Gastrocnemius medialis (tissue), 4 donors: ENCODE data around the gene LRMDA. TPM values are rescaled to one million over a fixed set of nuclear protein-coding genes. Genes with fewer than 3 reads are reported as not detected.

Source experiments
- ATAC-seq, 2 donors: fragments of 150-250 bp; one replicate each; pipeline ENCODE4 v1.9.1; 2016
- DNase-seq, 2 donors: peaks; one replicate each; pipeline ENCODE4 v3.0.0-alpha.2; 2019
- H3K27ac ChIP-seq, 4 donors: fragments of 200-600 bp; sonication (generic); 1 replicate in 1 of 4; 2 replicates in 3 of 4; pipeline ENCODE4 v1.5.1; 2016 to 2018; ENCODE audit warnings: mild to moderate bottlenecking in 2 of 4, moderate library complexity in 1 of 4
- H3K27me3 ChIP-seq, 3 donors: fragments of 200-600 bp; sonication (generic) in 2 of 3; 1 replicate in 1 of 3; 2 replicates in 2 of 3; pipeline versions ENCODE4 v1.5.1 to v1.6.0; 2016 to 2019; ENCODE audit warnings: mild to moderate bottlenecking in 1 of 3, moderate library complexity in 1 of 3
- H3K36me3 ChIP-seq, 2 donors: fragments of 200-600 bp; sonication (generic) in 1 of 2; one replicate each; pipeline ENCODE4 v1.5.1; 2017 to 2018
- H3K4me1 ChIP-seq, 2 donors: fragments of 200-600 bp; sonication (generic) in 1 of 2; one replicate each; pipeline ENCODE4 v1.5.1; 2016 to 2017; ENCODE audit warnings: mild to moderate bottlenecking in 2 of 2
- H3K4me3 ChIP-seq, 4 donors: fragments of 200-600 bp; sonication (generic) in 3 of 4; 1 replicate in 1 of 4; 2 replicates in 3 of 4; pipeline ENCODE4 v1.5.1; 2016 to 2019; ENCODE audit warnings: mild to moderate bottlenecking in 2 of 4
- H3K9me3 ChIP-seq, 3 donors: fragments of 200-600 bp; sonication (generic) in 2 of 3; 1 replicate in 1 of 3; 2 replicates in 2 of 3; pipeline ENCODE4 v1.5.1; 2016 to 2019
- CTCF ChIP-seq, 5 experiments: fragments of 450-650 bp in 3 of 5; fragments of 200-600 bp in 2 of 5; sonication (generic) in 2 of 5; IDR thresholded peaks in 4 of 5; conservative IDR thresholded peaks in 1 of 5; 1 replicate in 4 of 5; 2 replicates in 1 of 5; pipeline ENCODE4 v1.5.1; 2016 to 2019; ENCODE audit warnings: antibody characterized with exemption in 5 of 5, mild to moderate bottlenecking in 3 of 5, moderate library complexity in 3 of 5
- POLR2A ChIP-seq, 2 donors: fragments of 450-650 bp; IDR thresholded peaks; one replicate each; pipeline ENCODE4 v1.6.1; 2017; ENCODE audit warnings: antibody characterized with exemption in 2 of 2, mild to moderate bottlenecking in 2 of 2, moderate library complexity in 2 of 2
- in situ Hi-C, 4 donors: fragments of 200-750 bp; cut with MboI; loops; one replicate each; pipeline versions ENCODE4 v1.15.0 to v1.8.0; 2017; ENCODE audit warnings: low sequenced_read_pairs in 4 of 4
- intact Hi-C: fragments of 100-400 bp; cut with DNase I; formaldehyde crosslinking; loops from one replicate; pipeline ENCODE4 v1.15.1; 2023; ENCODE audit warnings: low total_unique reads
- total RNA-seq, 4 donors: library from RNA; depleted of rRNA; stranded (reverse); fragments of >200 nt; gene quantifications; one replicate each; pipeline versions ENCODE4 v1.1.0 to v1.2.3, GENCODE V29; 2016

Gene LRMDA
- total RNA-seq, 4 donors from 2014 or later, result 0.80 to 4.5 (median 1.4) TPM

- Histone ChIP-seq H3K4me3 (no peak overlapping the region), H3K36me3 (no peaks in the 10 kb centered on the region), H3K4me1 (no peaks in the 10 kb centered on the region), H3K27me3 (no peaks in the 10 kb centered on the region), H3K27ac (no peak overlapping the region), H3K9me3 (no peaks in the 10 kb centered on the region)
- ATAC-seq, result no peak
- intact Hi-C loops (no loop called here), in situ Hi-C loops (no loop called here)
- no peak for DNase-seq
- TF ChIP-seq POLR2A (IDR thresholded peaks at IDR 0.05) (no peak), CTCF (IDR thresholded peaks at IDR 0.05 in 4 of 5, conservative IDR thresholded peaks at IDR 0.05 in 1 of 5) (no peak)
Measured at GRCh38 chr10:76210211-76210610, 778.8 kb downstream of the LRMDA start.

- TF ChIP-seq CTCF (IDR thresholded peaks at IDR 0.05 in 4 of 5, conservative IDR thresholded peaks at IDR 0.05 in 1 of 5) (no peak), POLR2A (IDR thresholded peaks at IDR 0.05) (no peak)
- H3K36me3 ChIP-seq, result no peaks in the 10 kb centered on the region
- no peaks in the 10 kb centered on the region for H3K9me3 ChIP-seq
- DNase-seq (no peak), ATAC-seq (no peak)
- no peak overlapping the region for H3K4me3 ChIP-seq
- in situ Hi-C loops, result no loop called here
- no peak overlapping the region for H3K27ac ChIP-seq
- H3K27me3 ChIP-seq, result no peaks in the 10 kb centered on the region
- no peaks in the 10 kb centered on the region for H3K4me1 ChIP-seq
- intact Hi-C loops, result no loop called here
Measured at GRCh38 chr10:76211691-76212090, 780.3 kb downstream of the LRMDA start.

GRCh38 chr10:76213876-76214275 lies 782.5 kb downstream of the LRMDA start:
- no peaks in the 10 kb centered on the region for H3K27me3 ChIP-seq
- H3K36me3 ChIP-seq, result no peaks in the 10 kb centered on the region
- no peak overlapping the region for H3K4me3 ChIP-seq
- no peak overlapping the region for H3K27ac ChIP-seq
- no peak for DNase-seq
- in situ Hi-C loops (no loop called here), intact Hi-C loops (no loop called here)
- ATAC-seq, result no peak
- TF ChIP-seq POLR2A (IDR thresholded peaks at IDR 0.05) (no peak), CTCF (IDR thresholded peaks at IDR 0.05 in 4 of 5, conservative IDR thresholded peaks at IDR 0.05 in 1 of 5) (no peak)
- H3K9me3 ChIP-seq, result no peaks in the 10 kb centered on the region
- no peaks in the 10 kb centered on the region for H3K4me1 ChIP-seq

GRCh38 chr10:76218035-76218434 lies 786.6 kb downstream of the LRMDA start:
- in situ Hi-C loops (no loop called here), intact Hi-C loops (no loop called here)
- ATAC-seq (no peak), DNase-seq (no peak)
- H3K9me3 ChIP-seq, result no peaks in the 10 kb centered on the region
- H3K27me3 ChIP-seq, result no peaks in the 10 kb centered on the region
- TF ChIP-seq POLR2A (IDR thresholded peaks at IDR 0.05) (no peak), CTCF (IDR thresholded peaks at IDR 0.05 in 4 of 5, conservative IDR thresholded peaks at IDR 0.05 in 1 of 5) (no peak)
- no peak overlapping the region for H3K4me3 ChIP-seq
- no peaks in the 10 kb centered on the region for H3K4me1 ChIP-seq
- H3K36me3 ChIP-seq, result no peaks in the 10 kb centered on the region
- no peak overlapping the region for H3K27ac ChIP-seq

- ATAC-seq, result no peak
- Histone ChIP-seq H3K27me3 (no peaks in the 10 kb centered on the region), H3K4me3 (no peak overlapping the region), H3K4me1 (no peaks in the 10 kb centered on the region), H3K36me3 (no peaks in the 10 kb centered on the region), H3K9me3 (no peaks in the 10 kb centered on the region), H3K27ac (no peak overlapping the region)
- TF ChIP-seq CTCF (IDR thresholded peaks at IDR 0.05 in 4 of 5, conservative IDR thresholded peaks at IDR 0.05 in 1 of 5) (no peak), POLR2A (IDR thresholded peaks at IDR 0.05) (no peak)
- intact Hi-C loops (no loop called here), in situ Hi-C loops (no loop called here)
- no peak for DNase-seq
Measured at GRCh38 chr10:76229341-76229740, 797.9 kb downstream of the LRMDA start.
